NCI-H1105 treated with DMSO at 0.1 percent for 48 hours (cell line): ENCODE results near the gene ZNF765.
"Not testable (repeated sequence)": the region's sequence is repeated elsewhere in the genome, so short reads cannot be mapped to it uniquely, and the experiment has no call there.

ENCODE experiments used
- DNase-seq: peaks from one replicate; lab custom pipeline; 2025; lab: John Stamatoyannopoulos, UW

Gene ZNF765

DNA sequence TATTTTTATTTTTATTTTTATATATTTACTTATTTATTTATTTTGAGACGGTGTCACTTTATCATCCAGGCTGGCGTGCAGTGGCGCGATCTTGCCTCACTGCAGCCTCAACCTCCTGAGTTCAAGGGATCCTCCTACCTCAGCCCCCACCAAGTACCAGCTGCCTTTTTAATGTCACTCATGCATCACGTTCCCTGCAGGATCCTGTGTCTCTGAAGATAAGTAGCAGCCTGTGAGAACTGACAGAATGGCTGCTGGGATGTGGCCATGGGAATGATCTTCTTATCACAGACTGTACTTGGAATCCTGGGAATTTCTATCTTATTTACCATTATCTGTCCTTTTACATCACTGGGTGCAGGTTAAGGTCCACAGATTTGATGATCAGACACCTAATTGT, 27.6 kb downstream of the ZNF765 start:
- DNase-seq: no peak

DNA sequence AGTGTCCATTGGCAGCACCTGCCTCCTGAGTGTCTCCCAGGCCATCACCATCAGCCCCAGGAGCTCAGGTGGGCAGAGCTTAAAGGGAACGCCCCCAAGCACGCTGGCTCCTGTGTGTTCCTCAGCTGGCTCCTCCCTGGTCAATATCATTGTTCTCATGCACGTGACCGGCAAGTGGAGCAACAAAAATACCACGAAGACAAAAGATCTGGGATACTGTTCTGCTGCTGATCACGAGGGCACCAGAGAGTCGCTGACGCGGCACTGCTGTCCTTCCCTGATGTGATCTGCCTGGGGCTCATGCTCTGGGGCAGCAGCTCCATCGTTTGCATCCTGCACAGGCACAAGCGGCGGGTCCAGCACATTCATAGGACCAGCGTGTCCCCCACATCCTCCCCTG, 28.1 kb downstream of the ZNF765 start:
- DNase-seq: peak; percentile 19

DNA sequence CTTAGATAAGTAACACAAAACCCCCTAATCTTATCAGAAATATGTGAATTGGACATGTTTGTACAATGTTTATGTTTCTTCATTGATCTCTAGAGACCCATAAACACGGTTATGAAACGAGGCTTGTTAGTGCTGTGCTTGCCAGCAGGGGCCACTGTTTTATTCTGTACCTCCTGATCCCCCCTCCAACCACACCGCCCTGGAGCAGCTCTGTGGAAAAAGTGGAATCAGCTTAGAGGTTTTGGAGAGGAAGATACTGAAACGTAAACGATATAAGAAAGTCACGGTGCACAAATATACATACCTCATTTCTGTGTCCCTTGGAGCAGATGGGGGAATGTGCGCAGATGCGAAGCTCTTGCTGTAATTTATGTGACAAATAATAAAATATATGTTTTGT, 28.7 kb downstream of the ZNF765 start:
- not testable (repeated sequence) for DNase-seq

- DNase-seq: peak; percentile 71
Observed at GRCh38 chr19:53424968-53425597, 30.1 kb downstream of the ZNF765 start.

DNA sequence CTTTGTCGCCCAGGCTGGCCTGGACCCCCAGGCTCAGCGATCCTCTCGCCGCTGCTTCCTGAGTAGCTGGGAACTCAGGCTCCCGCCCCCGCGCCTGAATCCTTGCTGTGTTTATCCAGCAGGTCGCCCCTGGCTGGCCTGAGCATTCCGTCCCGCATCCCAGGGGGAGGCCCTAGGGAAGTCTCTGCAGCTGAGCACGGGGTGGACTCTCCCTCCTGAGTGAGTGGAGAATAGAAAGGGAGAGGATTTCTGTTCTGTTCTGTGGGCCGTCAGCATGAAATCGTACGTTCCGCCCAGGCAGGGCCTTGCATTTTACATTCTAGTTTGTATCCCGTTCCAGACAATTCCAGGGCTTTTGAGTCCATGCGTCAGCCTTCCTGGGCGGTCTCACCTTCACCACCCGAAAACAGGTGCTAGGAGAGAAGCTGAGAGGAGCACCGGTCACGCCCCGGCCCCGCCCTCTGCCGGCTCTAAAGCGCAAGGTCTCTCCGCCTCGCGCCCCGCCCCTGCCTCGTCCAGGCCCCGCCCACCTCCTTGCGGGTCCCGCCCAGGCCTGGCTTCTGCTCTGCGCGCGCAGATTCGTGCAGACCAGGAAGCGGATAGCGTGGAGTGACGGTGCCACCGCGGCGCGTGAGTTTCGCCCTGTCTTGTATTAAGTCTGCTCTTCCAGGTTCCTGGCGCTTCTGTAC, 36.6 kb downstream of the ZNF765 start, which contains the start of gene ZNF761:
Gene ZNF761, plus strand, starts transcription at position 586 of the 689 bp plus-strand sequence. CDS start 15,285 bp downstream, outside the sequence.
- peak; percentile 97 for DNase-seq

DNA sequence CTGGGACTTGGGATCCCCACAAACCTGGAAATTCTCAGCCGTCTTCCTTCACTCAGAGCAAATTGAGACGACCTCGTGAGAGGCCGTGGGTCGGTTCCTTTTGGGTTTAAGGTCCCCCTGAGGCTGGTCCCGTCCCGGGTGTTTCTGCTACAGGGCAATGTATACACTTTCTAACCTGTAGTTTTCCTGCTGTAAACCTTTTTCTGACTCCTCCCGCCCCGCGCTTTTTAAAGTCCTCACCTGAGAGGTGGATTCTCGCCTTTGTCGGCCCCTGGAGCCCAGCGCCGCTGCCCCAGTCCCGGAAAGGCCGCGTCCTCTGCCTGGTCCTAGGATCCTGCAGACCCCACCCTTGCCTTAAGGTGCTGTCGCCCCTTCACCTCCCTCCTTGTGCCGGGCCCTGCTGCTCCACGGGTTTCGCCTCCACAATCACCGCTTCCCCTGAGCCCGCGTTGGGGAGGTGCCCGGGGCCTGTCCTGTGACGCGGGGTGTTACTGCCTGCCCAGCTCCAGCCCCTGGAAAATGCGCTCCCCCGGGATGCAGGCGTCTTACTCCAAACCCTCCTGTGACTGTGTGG, 37.2 kb downstream of the ZNF765 start:
- no peak for DNase-seq

GRCh38 chr19:53443809-53444208, 48.9 kb downstream of the ZNF765 start:
- not testable (repeated sequence) for DNase-seq

DNA sequence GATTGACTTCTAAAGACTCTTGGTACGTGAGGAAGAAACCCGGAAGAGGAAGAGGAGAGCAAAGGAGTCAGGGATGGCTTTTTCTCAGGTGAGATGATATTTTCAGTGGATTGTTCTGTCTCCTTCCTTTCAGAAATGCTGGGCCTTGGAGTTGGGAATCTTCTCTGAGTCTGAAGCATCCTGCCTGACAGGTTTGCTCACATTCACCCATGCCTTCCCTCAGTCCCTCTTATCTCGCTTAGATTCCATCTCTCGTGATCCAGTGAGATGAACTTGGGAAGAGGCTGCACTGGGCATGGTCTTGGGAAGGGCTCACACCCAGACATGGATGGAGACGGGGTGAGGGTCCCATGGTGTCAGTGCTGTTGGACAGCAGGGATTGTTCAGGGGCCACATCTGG, 52.2 kb downstream of the ZNF765 start:
- not testable (repeated sequence) for DNase-seq

DNA sequence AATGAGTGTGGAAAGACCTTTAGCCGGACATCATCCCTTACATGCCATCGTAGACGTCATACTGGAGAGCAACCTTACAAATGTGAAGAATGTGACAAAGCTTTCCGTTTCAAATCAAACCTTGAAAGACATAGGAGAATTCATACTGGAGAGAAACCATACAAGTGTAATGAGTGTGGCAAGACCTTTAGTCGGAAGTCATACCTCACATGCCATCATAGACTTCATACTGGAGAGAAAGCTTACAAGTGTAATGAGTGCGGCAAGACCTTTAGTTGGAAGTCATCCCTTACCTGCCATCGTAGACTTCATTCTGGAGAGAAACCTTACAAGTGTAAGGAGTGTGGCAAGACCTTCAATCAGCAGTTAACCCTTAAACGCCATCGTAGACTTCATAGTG, 60.9 kb downstream of the ZNF765 start:
- no peak for DNase-seq

DNA sequence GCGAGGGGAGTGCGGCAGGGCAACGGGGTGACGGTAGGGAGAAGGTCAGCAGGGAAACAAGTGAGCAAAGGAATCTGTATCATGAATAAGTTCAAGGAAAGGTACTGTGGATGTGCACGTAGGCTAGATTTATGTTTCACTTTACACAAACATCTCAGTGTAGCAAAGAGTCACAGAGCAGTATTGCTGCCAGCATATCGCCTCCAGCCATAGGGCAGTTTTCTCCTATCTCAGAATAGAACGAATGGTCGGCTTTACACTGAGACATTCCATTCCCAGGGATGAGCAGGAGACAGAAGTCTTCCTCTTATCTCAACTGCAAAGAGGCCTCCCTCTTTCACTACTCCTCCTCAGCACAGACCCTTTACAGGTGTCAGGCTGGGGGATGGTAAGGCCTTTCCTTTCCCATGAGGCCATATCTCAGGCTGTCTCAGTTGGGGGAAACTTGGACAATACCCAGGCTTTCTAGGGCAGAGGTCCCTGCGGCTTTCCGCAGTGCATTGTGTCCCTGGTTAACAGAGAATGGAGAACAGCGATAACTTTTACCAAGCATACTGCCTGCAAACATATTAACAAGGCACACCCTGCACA, 65.3 kb downstream of the ZNF765 start:
- DNase-seq: not testable (repeated sequence)

GRCh38 chr19:53461866-53462265, 66.9 kb downstream of the ZNF765 start:
- DNase-seq: no peak

DNA sequence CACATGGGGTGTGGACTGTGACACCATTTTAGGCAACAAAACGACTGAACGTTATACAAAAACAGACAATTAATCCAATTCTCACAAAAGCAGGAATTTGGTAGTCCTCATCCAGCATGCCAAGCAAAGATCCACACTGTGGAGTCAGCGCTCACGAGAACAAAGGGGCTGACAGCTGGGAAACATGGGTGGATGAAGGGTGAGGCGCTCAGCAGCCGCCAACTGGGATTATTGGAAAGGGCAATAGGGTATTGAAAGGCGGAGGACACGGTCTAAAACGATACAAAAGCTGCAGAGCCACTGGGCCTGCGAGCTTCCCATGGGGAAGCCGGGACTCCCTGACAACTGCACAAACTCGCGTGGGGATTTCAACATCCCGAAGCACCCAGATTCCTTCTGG, 67.9 kb downstream of the ZNF765 start:
- no peak for DNase-seq

- DNase-seq: no peak
Observed at GRCh38 chr19:53463263-53463662, 68.3 kb downstream of the ZNF765 start.

DNA sequence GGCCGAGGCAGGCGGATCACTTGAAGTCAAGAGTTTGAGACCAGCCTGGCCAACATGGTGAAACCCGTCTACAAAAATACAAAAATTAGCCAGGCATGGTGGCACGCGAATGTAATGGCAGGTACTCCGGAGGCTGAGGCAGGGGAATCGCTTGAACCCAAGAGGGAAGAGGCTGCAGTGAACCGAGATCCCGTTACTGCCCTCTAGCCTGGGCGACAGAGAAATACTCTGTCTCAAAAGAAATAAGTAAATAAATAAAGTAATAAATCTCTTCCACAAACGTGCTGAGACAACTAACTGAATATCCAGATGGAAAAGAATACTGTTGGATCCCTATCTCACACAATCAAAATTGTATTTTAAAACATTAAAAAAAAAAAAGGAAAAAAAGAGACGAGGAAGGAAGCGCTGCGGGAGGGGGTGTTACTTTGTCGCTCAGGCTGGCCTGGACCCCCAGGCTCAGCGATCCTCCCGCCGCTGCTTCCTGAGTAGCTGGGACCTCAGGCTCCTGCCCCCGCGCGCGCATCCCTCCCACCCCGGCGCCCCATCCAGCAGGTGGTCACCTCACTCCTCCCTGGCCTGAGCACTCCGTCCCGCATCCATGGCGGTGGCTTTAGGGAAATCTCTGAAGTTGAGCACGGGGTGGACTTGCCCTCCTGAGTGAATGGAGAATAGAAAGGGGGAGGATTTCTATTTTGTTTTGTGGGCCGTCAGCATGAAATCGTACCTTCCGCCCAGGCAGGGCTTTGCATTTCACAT, 72.0 kb downstream of the ZNF765 start:
- DNase-seq: no peak

DNA sequence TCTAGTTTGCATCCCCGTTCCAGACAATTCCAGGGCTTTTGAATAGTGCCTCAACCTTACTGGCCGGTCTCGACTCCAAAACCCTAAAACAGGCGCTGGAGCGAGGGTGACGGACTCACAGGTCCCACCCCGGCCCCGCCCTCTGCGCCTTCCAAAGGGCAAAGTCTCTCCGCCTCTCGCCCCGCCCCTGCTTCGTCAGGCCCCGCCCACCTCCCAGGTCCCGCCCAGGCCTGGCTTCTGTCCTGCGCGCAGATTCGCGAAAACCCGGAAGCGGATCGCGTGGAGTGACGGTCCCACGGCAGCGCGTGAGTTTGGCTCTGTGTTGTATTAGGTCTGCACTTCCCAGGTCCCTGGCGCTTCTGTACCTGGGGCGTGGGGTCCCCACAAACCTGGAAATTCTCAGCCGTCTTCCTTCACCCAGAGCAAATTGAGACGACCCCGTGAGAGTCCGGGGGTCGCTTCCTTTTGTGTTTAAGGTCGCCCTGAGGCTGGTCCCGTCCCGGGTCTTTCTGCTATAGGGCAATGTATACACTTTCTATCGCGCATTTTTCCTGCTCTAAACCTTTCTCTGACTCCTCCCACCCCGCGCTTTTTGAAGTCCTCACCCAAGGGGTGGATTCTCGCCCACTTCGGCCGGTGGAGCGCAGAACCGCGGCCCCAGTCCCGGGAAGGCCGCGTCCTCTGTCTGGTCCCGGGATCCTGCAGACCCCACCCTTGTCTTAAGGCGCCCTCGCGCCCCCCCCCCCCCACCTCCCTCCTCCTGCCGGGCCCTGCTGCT, 72.7 kb downstream of the ZNF765 start, which contains the start of gene ZNF813:
Gene ZNF813, plus strand, starts transcription at position 249 of the 778 bp plus-strand sequence. CDS start 16,090 bp downstream, outside the sequence.
- DNase-seq: no peak

DNA sequence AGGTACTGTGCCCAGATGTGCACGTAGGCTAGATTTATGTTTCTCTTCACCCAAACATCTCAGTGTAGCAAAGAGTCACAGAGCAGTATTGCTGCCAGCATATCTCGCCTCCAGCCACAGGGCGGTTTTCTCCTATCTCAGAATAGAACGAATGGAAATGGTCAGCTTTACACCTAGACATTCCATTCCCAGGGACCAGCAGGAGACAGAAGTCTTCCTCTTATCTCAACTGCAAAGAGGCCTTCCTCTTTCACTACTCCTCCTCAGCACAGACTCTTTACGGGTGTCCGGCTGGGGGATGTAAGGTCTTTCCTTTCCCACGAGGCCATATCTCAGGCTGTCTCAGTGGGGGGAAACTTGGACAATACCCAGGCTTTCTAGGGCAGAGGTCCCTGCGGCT, 73.7 kb downstream of the ZNF765 start:
- DNase-seq: not testable (repeated sequence)

DNA sequence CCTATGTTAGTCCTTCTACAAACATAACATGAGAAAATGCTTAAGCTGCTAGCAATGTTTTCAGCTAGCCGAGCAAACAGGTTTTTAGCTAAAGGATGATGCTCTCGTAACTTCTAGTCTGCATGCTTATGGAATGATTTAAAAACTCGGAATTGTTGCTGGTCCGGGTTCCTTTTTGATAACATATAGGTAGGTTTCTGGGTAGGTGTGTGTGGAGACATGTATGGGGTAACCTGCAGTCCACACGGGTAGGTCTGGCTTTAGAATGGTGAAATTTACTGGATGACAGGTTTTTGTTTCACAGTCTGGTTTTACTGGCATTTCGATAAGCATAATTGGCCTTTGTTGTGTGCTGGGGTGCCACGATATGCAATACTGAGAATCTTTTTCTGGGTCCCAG, 77.0 kb downstream of the ZNF765 start:
- no peak for DNase-seq

- DNase-seq: not testable (repeated sequence)
Observed at GRCh38 chr19:53474832-53475231, 79.9 kb downstream of the ZNF765 start.

GRCh38 chr19:53475470-53475869, 80.5 kb downstream of the ZNF765 start:
- not testable (repeated sequence) for DNase-seq
